ENCODE results near the gene UBQLN4.

DNA sequence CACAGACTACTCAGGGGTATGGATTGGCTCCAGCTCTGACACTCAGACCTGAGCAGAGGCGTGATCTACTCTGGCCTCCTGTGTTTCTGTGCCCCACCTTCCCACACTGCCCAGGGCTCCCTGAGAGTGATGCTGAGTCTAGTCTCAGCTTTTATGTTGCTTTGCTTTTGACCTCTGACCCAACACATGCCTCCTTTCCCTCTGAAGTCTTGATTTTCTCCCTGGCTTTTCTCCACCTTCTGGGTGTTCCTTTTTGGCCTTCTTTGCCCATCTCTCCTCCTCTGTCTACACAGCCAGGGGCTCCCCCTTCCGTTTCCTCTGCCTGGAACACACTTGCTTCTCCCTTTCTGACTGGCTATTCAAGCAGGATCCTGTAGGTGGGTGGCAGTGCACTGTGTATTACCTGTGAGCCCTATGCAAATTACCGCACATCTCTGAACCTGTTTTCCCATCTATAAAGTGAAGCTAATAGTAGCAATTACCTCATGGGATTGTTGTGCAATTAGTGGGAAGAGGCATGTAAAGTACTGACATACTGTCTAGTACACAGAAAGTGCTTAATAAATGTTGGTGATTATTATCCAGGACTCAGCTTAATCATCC lies 42.4 kb upstream of the UBQLN4 start:
- TF ChIP-seq, protein P1, sequence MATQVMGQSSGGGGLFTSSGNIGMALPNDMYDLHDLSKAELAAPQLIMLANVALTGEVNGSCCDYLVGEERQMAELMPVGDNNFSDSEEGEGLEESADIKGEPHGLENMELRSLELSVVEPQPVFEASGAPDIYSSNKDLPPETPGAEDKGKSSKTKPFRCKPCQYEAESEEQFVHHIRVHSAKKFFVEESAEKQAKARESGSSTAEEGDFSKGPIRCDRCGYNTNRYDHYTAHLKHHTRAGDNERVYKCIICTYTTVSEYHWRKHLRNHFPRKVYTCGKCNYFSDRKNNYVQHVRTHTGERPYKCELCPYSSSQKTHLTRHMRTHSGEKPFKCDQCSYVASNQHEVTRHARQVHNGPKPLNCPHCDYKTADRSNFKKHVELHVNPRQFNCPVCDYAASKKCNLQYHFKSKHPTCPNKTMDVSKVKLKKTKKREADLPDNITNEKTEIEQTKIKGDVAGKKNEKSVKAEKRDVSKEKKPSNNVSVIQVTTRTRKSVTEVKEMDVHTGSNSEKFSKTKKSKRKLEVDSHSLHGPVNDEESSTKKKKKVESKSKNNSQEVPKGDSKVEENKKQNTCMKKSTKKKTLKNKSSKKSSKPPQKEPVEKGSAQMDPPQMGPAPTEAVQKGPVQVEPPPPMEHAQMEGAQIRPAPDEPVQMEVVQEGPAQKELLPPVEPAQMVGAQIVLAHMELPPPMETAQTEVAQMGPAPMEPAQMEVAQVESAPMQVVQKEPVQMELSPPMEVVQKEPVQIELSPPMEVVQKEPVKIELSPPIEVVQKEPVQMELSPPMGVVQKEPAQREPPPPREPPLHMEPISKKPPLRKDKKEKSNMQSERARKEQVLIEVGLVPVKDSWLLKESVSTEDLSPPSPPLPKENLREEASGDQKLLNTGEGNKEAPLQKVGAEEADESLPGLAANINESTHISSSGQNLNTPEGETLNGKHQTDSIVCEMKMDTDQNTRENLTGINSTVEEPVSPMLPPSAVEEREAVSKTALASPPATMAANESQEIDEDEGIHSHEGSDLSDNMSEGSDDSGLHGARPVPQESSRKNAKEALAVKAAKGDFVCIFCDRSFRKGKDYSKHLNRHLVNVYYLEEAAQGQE (IDR thresholded peaks at IDR 0.05; ENCODE audit: low read depth): no peak
- TF ChIP-seq, protein P2, sequence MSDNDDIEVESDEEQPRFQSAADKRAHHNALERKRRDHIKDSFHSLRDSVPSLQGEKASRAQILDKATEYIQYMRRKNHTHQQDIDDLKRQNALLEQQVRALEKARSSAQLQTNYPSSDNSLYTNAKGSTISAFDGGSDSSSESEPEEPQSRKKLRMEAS (IDR thresholded peaks at IDR 0.05): no peak
- no peak for TF ChIP-seq EP300 (IDR thresholded peaks at IDR 0.05; ENCODE audit: borderline replicate concordance)
- no peak for TF ChIP-seq EGR1 (IDR thresholded peaks at IDR 0.05)
- no peak for TF ChIP-seq RAD21 (IDR thresholded peaks at IDR 0.05; ENCODE audit: low read depth)
- TF ChIP-seq TAF1 (IDR thresholded peaks at IDR 0.05; ENCODE audit: low read depth): no peak
- TF ChIP-seq, protein P3, sequence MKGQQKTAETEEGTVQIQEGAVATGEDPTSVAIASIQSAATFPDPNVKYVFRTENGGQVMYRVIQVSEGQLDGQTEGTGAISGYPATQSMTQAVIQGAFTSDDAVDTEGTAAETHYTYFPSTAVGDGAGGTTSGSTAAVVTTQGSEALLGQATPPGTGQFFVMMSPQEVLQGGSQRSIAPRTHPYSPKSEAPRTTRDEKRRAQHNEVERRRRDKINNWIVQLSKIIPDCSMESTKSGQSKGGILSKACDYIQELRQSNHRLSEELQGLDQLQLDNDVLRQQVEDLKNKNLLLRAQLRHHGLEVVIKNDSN (IDR thresholded peaks at IDR 0.05): no peak
- TF ChIP-seq FOXM1 (IDR thresholded peaks at IDR 0.05; ENCODE audit: borderline replicate concordance, low read depth): no peak
- TF ChIP-seq YY1 (IDR thresholded peaks at IDR 0.05; ENCODE audit: low read depth): no peak

Data from Ishikawa (cell line).